Liver (tissue), 9 donors: Measurements from ENCODE around the gene GLT1D1. TPM values are rescaled to one million over a fixed set of nuclear protein-coding genes. Genes with fewer than 3 reads are reported as not detected.

Experiments
- DNase-seq: peaks from one replicate; pipeline ENCODE4 v3.0.0-alpha.2; 2017; ENCODE audit warnings: low spot score
- H3K27ac ChIP-seq, 2 donors: one replicate each; pipeline ENCODE4 v1.7.0; 2013; ENCODE audit warnings: inconsistent platforms in 2 of 2, low read length in 2 of 2, control low read depth in 1 of 2, low read depth in 1 of 2, mild to moderate bottlenecking in 1 of 2
- H3K27me3 ChIP-seq, 4 donors: one replicate each; pipeline versions ENCODE4 v1.6.1 to v1.7.0; 2013; ENCODE audit warnings: low read length in 3 of 4, inconsistent platforms in 1 of 4, mild to moderate bottlenecking in 1 of 4, moderate library complexity in 1 of 4; ENCODE audit not compliant: control insufficient read depth in 4 of 4, insufficient read depth in 4 of 4
- H3K36me3 ChIP-seq, 4 donors: one replicate each; pipeline versions ENCODE4 v1.6.1 to v1.7.0; 2013; ENCODE audit warnings: low read length in 3 of 4, mild to moderate bottlenecking in 3 of 4, low read depth in 1 of 4, moderate library complexity in 1 of 4; ENCODE audit not compliant: control insufficient read depth in 4 of 4, insufficient read depth in 3 of 4
- H3K4me1 ChIP-seq, 4 donors: one replicate each; pipeline versions ENCODE4 v1.6.1 to v1.7.0; 2013; ENCODE audit warnings: low read length in 3 of 4, mild to moderate bottlenecking in 3 of 4, moderate library complexity in 1 of 4; ENCODE audit not compliant: control insufficient read depth in 4 of 4, insufficient read depth in 4 of 4
- H3K4me3 ChIP-seq, 3 donors: one replicate each; pipeline versions ENCODE4 v1.6.1 to v1.7.0; 2013; ENCODE audit warnings: low read length in 3 of 3, control low read depth in 1 of 3, low read depth in 1 of 3, mild to moderate bottlenecking in 1 of 3
- H3K9ac ChIP-seq, 2 donors: one replicate each; pipeline ENCODE4 v1.7.0; 2013; ENCODE audit warnings: low read length in 2 of 2, mild to moderate bottlenecking in 2 of 2, moderate library complexity in 2 of 2, control low read depth in 1 of 2, low read depth in 1 of 2
- H3K9me3 ChIP-seq, 4 donors: one replicate each; pipeline versions ENCODE4 v1.6.1 to v1.7.0; 2013; ENCODE audit warnings: low read length in 3 of 4; ENCODE audit not compliant: control insufficient read depth in 4 of 4
- EGR1 ChIP-seq, 2 donors: IDR thresholded peaks; 2 replicates each; pipeline ENCODE4 v1.6.1; 2016 to 2018; ENCODE audit warnings: antibody characterized with exemption in 2 of 2, low read depth in 2 of 2
- FOXA1 ChIP-seq: IDR thresholded peaks from 2 replicates; pipeline ENCODE4 v1.6.1; 2016; ENCODE audit warnings: antibody characterized with exemption
- FOXA2 ChIP-seq: IDR thresholded peaks from 2 replicates; pipeline ENCODE4 v1.6.1; 2016; ENCODE audit warnings: antibody characterized with exemption
- GABPA ChIP-seq, 2 donors: IDR thresholded peaks in 1 of 2; conservative IDR thresholded peaks in 1 of 2; 2 replicates each; pipeline ENCODE4 v1.6.1; 2016; ENCODE audit warnings: antibody characterized with exemption in 2 of 2, mild to moderate bottlenecking in 1 of 2, moderate library complexity in 1 of 2
- HNF4A ChIP-seq, 2 donors: conservative IDR thresholded peaks; 2 replicates each; pipeline ENCODE4 v1.6.1; 2016; ENCODE audit warnings: antibody characterized with exemption in 2 of 2, mild to moderate bottlenecking in 2 of 2
- HNF4G ChIP-seq: IDR thresholded peaks from 2 replicates; pipeline ENCODE4 v1.6.1; 2016; ENCODE audit warnings: antibody characterized with exemption
- JUND ChIP-seq, 2 donors: IDR thresholded peaks; 2 replicates each; pipeline ENCODE4 v1.6.1; 2016; ENCODE audit warnings: antibody characterized with exemption in 2 of 2
- NR2F2 ChIP-seq: IDR thresholded peaks from 2 replicates; pipeline ENCODE4 v1.6.1; 2016; ENCODE audit warnings: antibody characterized with exemption
- RAD21 ChIP-seq, 2 donors: IDR thresholded peaks; 2 replicates each; pipeline ENCODE4 v1.6.1; 2016; ENCODE audit warnings: antibody characterized with exemption in 2 of 2, mild to moderate bottlenecking in 2 of 2
- RXRA ChIP-seq, 2 donors: IDR thresholded peaks; 2 replicates each; pipeline ENCODE4 v1.6.1; 2017 to 2018; ENCODE audit warnings: antibody characterized with exemption in 2 of 2, mild to moderate bottlenecking in 1 of 2
- SP1 ChIP-seq: IDR thresholded peaks from 2 replicates; pipeline ENCODE4 v1.6.1; 2018; ENCODE audit warnings: antibody characterized with exemption, mild to moderate bottlenecking
- TAF1 ChIP-seq: conservative IDR thresholded peaks from 2 replicates; pipeline ENCODE4 v1.6.1; 2016; ENCODE audit warnings: antibody characterized with exemption, mild to moderate bottlenecking
- YY1 ChIP-seq: IDR thresholded peaks from 2 replicates; pipeline ENCODE4 v1.6.1; 2016; ENCODE audit warnings: antibody characterized with exemption, mild to moderate bottlenecking
- WGBS: extraction: QIAGEN DNeasy Blood & Tissue Kit; methylation state at CpG from one replicate; pipeline ENCODE4 v1.1.7; 2013; 5-methylcytosine and 5-hydroxymethylcytosine counted together
- polyA plus RNA-seq, 2 donors: library from polyadenylated mRNA; stranded (reverse) in 1 of 2; unstranded in 1 of 2; fragments of 200-250 nt in 1 of 2; fragments of >200 nt in 1 of 2; fragmentation: Nextera tagmentation in 1 of 2; extraction: Ambion mirVana in 1 of 2; gene quantifications; one replicate each; pipeline versions ENCODE4 v1.2.1 to v1.2.3, GENCODE V29; 2013 to 2015
- total RNA-seq, 2 donors: library from RNA; depleted of rRNA; stranded (reverse); fragments of >200 nt; gene quantifications; one replicate each; pipeline ENCODE4 v1.2.3, GENCODE V29; 2014
- TF ChIP-seq, protein P1 (sequence below): IDR thresholded peaks from 2 replicates; pipeline ENCODE4 v1.6.1; 2016; ENCODE audit warnings: antibody characterized with exemption
- TF ChIP-seq, protein P2 (sequence below): IDR thresholded peaks from 2 replicates; pipeline ENCODE4 v1.6.1; 2016; ENCODE audit warnings: antibody characterized with exemption, mild to moderate bottlenecking
- TF ChIP-seq, protein P3 (sequence below): fragments of 150-350 bp; IDR thresholded peaks from 2 replicates; pipeline ENCODE4 v1.5.1; 2017; ENCODE audit warnings: improper control_type of control experiment, low read depth, low read length; ENCODE audit not compliant: missing input control
- TF ChIP-seq, protein P4 (sequence below): IDR thresholded peaks from 2 replicates; pipeline ENCODE4 v1.6.1; 2016; ENCODE audit warnings: antibody characterized with exemption
- TF ChIP-seq, protein P5 (sequence below): IDR thresholded peaks from 2 replicates; pipeline ENCODE4 v1.6.1; 2016; ENCODE audit warnings: antibody characterized with exemption
- donor health status: healthy.
- donor health status: healthy.
- donor health status: healthy.
- donor health status: healthy.
- donor health status: healthy.

Gene GLT1D1
- total and polyA plus RNA-seq, 4 donors = 10.4 to 17.7 (median 13.9) TPM

DNA sequence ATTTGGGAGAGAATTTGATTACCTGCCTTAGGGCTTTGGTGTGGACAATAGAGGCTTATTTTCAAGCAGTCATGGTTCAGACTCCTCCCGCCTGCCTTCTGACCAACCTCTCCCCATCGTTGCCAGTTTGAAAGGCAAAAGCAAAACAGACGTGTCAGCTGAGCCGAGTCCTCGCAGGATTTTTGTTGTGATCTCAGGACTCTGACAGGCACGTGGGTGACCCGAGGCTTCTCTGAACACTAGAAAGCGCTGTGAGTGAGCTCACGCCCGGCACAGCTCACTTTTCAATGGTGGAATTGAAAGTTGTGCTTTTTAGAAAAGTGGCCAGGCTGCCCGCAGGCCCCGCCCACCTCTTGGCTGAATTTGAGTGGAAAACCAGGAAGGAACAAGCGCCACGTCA lies 130.1 kb downstream of the GLT1D1 start:
- no peak for DNase-seq
- H3K9me3 ChIP-seq = no peaks in the 10 kb centered on the region
- H3K27ac ChIP-seq = no peak overlapping the region
- WGBS = 89% methylated on average over 14 of the region's 14 CpGs
- H3K4me3 ChIP-seq = no peak overlapping the region
- no peaks in the 10 kb centered on the region for H3K4me1 ChIP-seq
- TF ChIP-seq TAF1 (no peak), RXRA (IDR thresholded peaks at IDR 0.05) (no peak), EGR1 (IDR thresholded peaks at IDR 0.05; ENCODE audit: low read depth in 2 of 2) (no peak), GABPA (IDR thresholded peaks at IDR 0.05 in 1 of 2, conservative IDR thresholded peaks at IDR 0.05 in 1 of 2) (no peak), JUND (IDR thresholded peaks at IDR 0.05) (no peak), RAD21 (IDR thresholded peaks at IDR 0.05) (no peak), NR2F2 (no peak), FOXA2 (no peak), SP1 (no peak), HNF4G (no peak), FOXA1 (no peak), YY1 (no peak), HNF4A (conservative IDR thresholded peaks at IDR 0.05) (no peak)
- TF ChIP-seq, protein P1, sequence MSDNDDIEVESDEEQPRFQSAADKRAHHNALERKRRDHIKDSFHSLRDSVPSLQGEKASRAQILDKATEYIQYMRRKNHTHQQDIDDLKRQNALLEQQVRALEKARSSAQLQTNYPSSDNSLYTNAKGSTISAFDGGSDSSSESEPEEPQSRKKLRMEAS = no peak
- TF ChIP-seq, protein P2, sequence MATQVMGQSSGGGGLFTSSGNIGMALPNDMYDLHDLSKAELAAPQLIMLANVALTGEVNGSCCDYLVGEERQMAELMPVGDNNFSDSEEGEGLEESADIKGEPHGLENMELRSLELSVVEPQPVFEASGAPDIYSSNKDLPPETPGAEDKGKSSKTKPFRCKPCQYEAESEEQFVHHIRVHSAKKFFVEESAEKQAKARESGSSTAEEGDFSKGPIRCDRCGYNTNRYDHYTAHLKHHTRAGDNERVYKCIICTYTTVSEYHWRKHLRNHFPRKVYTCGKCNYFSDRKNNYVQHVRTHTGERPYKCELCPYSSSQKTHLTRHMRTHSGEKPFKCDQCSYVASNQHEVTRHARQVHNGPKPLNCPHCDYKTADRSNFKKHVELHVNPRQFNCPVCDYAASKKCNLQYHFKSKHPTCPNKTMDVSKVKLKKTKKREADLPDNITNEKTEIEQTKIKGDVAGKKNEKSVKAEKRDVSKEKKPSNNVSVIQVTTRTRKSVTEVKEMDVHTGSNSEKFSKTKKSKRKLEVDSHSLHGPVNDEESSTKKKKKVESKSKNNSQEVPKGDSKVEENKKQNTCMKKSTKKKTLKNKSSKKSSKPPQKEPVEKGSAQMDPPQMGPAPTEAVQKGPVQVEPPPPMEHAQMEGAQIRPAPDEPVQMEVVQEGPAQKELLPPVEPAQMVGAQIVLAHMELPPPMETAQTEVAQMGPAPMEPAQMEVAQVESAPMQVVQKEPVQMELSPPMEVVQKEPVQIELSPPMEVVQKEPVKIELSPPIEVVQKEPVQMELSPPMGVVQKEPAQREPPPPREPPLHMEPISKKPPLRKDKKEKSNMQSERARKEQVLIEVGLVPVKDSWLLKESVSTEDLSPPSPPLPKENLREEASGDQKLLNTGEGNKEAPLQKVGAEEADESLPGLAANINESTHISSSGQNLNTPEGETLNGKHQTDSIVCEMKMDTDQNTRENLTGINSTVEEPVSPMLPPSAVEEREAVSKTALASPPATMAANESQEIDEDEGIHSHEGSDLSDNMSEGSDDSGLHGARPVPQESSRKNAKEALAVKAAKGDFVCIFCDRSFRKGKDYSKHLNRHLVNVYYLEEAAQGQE = no peak
- TF ChIP-seq, protein P3, sequence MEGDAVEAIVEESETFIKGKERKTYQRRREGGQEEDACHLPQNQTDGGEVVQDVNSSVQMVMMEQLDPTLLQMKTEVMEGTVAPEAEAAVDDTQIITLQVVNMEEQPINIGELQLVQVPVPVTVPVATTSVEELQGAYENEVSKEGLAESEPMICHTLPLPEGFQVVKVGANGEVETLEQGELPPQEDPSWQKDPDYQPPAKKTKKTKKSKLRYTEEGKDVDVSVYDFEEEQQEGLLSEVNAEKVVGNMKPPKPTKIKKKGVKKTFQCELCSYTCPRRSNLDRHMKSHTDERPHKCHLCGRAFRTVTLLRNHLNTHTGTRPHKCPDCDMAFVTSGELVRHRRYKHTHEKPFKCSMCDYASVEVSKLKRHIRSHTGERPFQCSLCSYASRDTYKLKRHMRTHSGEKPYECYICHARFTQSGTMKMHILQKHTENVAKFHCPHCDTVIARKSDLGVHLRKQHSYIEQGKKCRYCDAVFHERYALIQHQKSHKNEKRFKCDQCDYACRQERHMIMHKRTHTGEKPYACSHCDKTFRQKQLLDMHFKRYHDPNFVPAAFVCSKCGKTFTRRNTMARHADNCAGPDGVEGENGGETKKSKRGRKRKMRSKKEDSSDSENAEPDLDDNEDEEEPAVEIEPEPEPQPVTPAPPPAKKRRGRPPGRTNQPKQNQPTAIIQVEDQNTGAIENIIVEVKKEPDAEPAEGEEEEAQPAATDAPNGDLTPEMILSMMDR = no peak
- TF ChIP-seq, protein P4, sequence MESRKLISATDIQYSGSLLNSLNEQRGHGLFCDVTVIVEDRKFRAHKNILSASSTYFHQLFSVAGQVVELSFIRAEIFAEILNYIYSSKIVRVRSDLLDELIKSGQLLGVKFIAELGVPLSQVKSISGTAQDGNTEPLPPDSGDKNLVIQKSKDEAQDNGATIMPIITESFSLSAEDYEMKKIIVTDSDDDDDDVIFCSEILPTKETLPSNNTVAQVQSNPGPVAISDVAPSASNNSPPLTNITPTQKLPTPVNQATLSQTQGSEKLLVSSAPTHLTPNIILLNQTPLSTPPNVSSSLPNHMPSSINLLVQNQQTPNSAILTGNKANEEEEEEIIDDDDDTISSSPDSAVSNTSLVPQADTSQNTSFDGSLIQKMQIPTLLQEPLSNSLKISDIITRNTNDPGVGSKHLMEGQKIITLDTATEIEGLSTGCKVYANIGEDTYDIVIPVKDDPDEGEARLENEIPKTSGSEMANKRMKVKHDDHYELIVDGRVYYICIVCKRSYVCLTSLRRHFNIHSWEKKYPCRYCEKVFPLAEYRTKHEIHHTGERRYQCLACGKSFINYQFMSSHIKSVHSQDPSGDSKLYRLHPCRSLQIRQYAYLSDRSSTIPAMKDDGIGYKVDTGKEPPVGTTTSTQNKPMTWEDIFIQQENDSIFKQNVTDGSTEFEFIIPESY = no peak
- TF ChIP-seq, protein P5, sequence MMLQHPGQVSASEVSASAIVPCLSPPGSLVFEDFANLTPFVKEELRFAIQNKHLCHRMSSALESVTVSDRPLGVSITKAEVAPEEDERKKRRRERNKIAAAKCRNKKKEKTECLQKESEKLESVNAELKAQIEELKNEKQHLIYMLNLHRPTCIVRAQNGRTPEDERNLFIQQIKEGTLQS = no peak
- no peaks in the 10 kb centered on the region for H3K27me3 ChIP-seq
- H3K9ac ChIP-seq = no peak overlapping the region
- H3K36me3 ChIP-seq = peaks cover 0 to 10% (median 2%) of the 10 kb centered on the region in 4 donors
